AG04450 (cell line): ENCODE results near the gene SEC31B. TPM values are rescaled to one million over a fixed set of nuclear protein-coding genes. Genes with fewer than 3 reads are reported as not detected.

Experiments
- polyA plus RNA-seq: library from polyadenylated mRNA; depleted of rRNA; stranded (reverse); fragments of >200 nt; gene quantifications from 2 replicates; pipeline ENCODE4 v1.2.3, GENCODE V29; 2011; rRNA removed

The SEC31B gene
- polyA plus RNA-seq, 1 experiment = 4.8 TPM

Other genes starting within 250 kb of the SEC31B start
- 48.0 and 75.0 TPM in 2 replicates for gene BLOC1S2, start 233.2 kb downstream of the SEC31B start, polyA plus RNA-seq
- gene PKD2L1, start 189.6 kb downstream of the SEC31B start, polyA plus RNA-seq = not detected in 2 replicates
- 133 and 148 TPM in 2 replicates for gene SCD, start 172.6 kb downstream of the SEC31B start, polyA plus RNA-seq
- not detected in 2 replicates for gene WNT8B, start 56.9 kb downstream of the SEC31B start, polyA plus RNA-seq
- 204 and 211 TPM in 2 replicates for gene NDUFB8, start 10.0 kb upstream of the SEC31B start, polyA plus RNA-seq
- gene HIF1AN, start 16.1 kb upstream of the SEC31B start, polyA plus RNA-seq = 29.7 and 31.0 TPM in 2 replicates
- not detected in 2 replicates for gene PAX2, start 225.7 kb upstream of the SEC31B start, polyA plus RNA-seq